ENCODE results near the gene GNAQ. TPM values are rescaled to one million over a fixed set of nuclear protein-coding genes. Genes with fewer than 3 reads are reported as not detected.

The GNAQ gene
- total and polyA plus RNA-seq, 2 donors (not counting 1 experiment from before 2014, with no cell fraction given), result 0.60 to 1.4 TPM

- H2AFZ ChIP-seq (ENCODE audit: insufficient read depth, low read depth, low read length, poor library complexity, severe bottlenecking), result no peak overlapping the region
- H3K79me2 ChIP-seq (ENCODE audit: control insufficient read depth, insufficient read depth, low read length), result no peaks in the 10 kb centered on the region
- no peak overlapping the region for H3K27ac ChIP-seq (ENCODE audit: low read length in 2 of 2)
- Mint-ChIP-seq H3K9me3 (ENCODE audit: insufficient read depth) (no peaks in the 10 kb centered on the region), H3K27ac (no peak overlapping the region), H3K27me3 (peaks cover 20% of the 10 kb centered on the region), H3K4me1 (no peaks in the 10 kb centered on the region), H3K4me3 (no peak overlapping the region)
- H3K4me2 ChIP-seq (replicated peaks; ENCODE audit: low read depth, low read length, poor library complexity, severe bottlenecking), result no peak overlapping the region
- CTCF ChIA-PET, result no interaction called here
- H3K9me3 ChIP-seq (ENCODE audit: control extremely low read depth in 1 of 3, control insufficient read depth in 2 of 3, insufficient read depth in 1 of 3, low read length in 2 of 3), result peaks cover 0 to 4% (median 0%) of the 10 kb centered on the region in 3 donors
- H4K20me1 ChIP-seq (ENCODE audit: control insufficient read depth, insufficient read depth, low read length, poor library complexity, severe bottlenecking), result no peaks in the 10 kb centered on the region
- H3K36me3 ChIP-seq (replicated peaks in 1 of 2; ENCODE audit: control extremely low read depth in 1 of 2, control insufficient read depth in 1 of 2, extremely low read depth in 1 of 2, insufficient read depth in 2 of 2, low read length in 1 of 2), result no peaks in the 10 kb centered on the region
- no peak for ATAC-seq (ENCODE audit: low read depth)
- peaks cover 0 to 3% (median 0%) of the 10 kb centered on the region in 4 experiments for H3K27me3 ChIP-seq (replicated peaks in 1 of 4; ENCODE audit: control extremely low read depth in 1 of 4, control insufficient read depth in 3 of 4, insufficient read depth in 4 of 4, low read length in 3 of 4)
- intact Hi-C loops (cut with micrococcal nuclease), result no loop called here
- H3K9ac ChIP-seq (ENCODE audit: low read length), result no peak overlapping the region
- no peak overlapping the region for H3K4me3 ChIP-seq (ENCODE audit: control extremely low read depth in 1 of 5, extremely low read depth in 1 of 5, insufficient read depth in 1 of 5, low read depth in 2 of 5, low read length in 4 of 5)
- no peak for TF ChIP-seq CTCF (IDR thresholded peaks at IDR 0.05)
- TF ChIP-seq EZH2 (IDR thresholded peaks at IDR 0.05; ENCODE audit: borderline replicate concordance, insufficient read depth, low read depth, low read length, poor library complexity, severe bottlenecking), result no peak
- no peak for DNase-seq
- POLR2A ChIA-PET, result no interaction called here
- peaks cover under 1 to 2% of the 10 kb centered on the region in 2 donors for H3K4me1 ChIP-seq (ENCODE audit: control insufficient read depth in 2 of 2, insufficient read depth in 2 of 2, low read length in 2 of 2)
Measured at GRCh38 chr9:77929942-77930341, 101.7 kb downstream of the GNAQ start.

GRCh38 chr9:77927265-77927664 is 104.3 kb downstream of the GNAQ start:
- Histone ChIP-seq H3K36me3 (replicated peaks in 1 of 2; ENCODE audit: control extremely low read depth in 1 of 2, control insufficient read depth in 1 of 2, extremely low read depth in 1 of 2, insufficient read depth in 2 of 2, low read length in 1 of 2) (no peaks in the 10 kb centered on the region), H3K9ac (ENCODE audit: low read length) (no peak overlapping the region), H3K27me3 (replicated peaks in 1 of 4; ENCODE audit: control extremely low read depth in 1 of 4, control insufficient read depth in 3 of 4, insufficient read depth in 4 of 4, low read length in 3 of 4) (no peaks in the 10 kb centered on the region), H3K4me2 (replicated peaks; ENCODE audit: low read depth, low read length, poor library complexity, severe bottlenecking) (no peak overlapping the region), H3K79me2 (ENCODE audit: control insufficient read depth, insufficient read depth, low read length) (no peaks in the 10 kb centered on the region), H2AFZ (ENCODE audit: insufficient read depth, low read depth, low read length, poor library complexity, severe bottlenecking) (no peak overlapping the region), H3K27ac (ENCODE audit: low read length in 2 of 2) (no peak overlapping the region), H3K4me3 (ENCODE audit: control extremely low read depth in 1 of 5, extremely low read depth in 1 of 5, insufficient read depth in 1 of 5, low read depth in 2 of 5, low read length in 4 of 5) (no peak overlapping the region), H3K9me3 (ENCODE audit: control extremely low read depth in 1 of 3, control insufficient read depth in 2 of 3, insufficient read depth in 1 of 3, low read length in 2 of 3) (no peaks in the 10 kb centered on the region), H4K20me1 (ENCODE audit: control insufficient read depth, insufficient read depth, low read length, poor library complexity, severe bottlenecking) (no peaks in the 10 kb centered on the region), H3K4me1 (ENCODE audit: control insufficient read depth in 2 of 2, insufficient read depth in 2 of 2, low read length in 2 of 2) (no peaks in the 10 kb centered on the region)
- H3K4me3 Mint-ChIP-seq, result no peak overlapping the region
- WGBS (ENCODE audit: insufficient coverage), result no CpG with 5 or more reads among the region's 2 CpGs
- no peak overlapping the region for H3K27ac Mint-ChIP-seq
- no peak for DNase-seq
- TF ChIP-seq CTCF (IDR thresholded peaks at IDR 0.05) (no peak), EZH2 (IDR thresholded peaks at IDR 0.05; ENCODE audit: borderline replicate concordance, insufficient read depth, low read depth, low read length, poor library complexity, severe bottlenecking) (no peak)
- ATAC-seq (ENCODE audit: low read depth), result no peak
- no peaks in the 10 kb centered on the region for H3K4me1 Mint-ChIP-seq
- H3K9me3 Mint-ChIP-seq (ENCODE audit: insufficient read depth), result no peaks in the 10 kb centered on the region
- intact Hi-C loops (cut with micrococcal nuclease), result no loop called here
- ChIA-PET POLR2A (no interaction called here), CTCF (no interaction called here)
- peaks cover 13% of the 10 kb centered on the region for H3K27me3 Mint-ChIP-seq

Measured in B cell (primary cell).